WTC11 (cell line): ENCODE data around the gene XPNPEP1. TPM values are rescaled to one million over a fixed set of nuclear protein-coding genes. Genes with fewer than 3 reads are reported as not detected.

Experiments used
- ATAC-seq: fragments of 200-7000 bp; cut with Tn5 transposase; 2 replicates; pipeline ENCODE4 v1.10.0; 2021; ENCODE audit warnings: mild to moderate bottlenecking, moderate library complexity
- CTCF ChIA-PET: fragments of 300-600 bp; sonication (Branson Sonifier 250); formaldehyde crosslinking; loops from one replicate; lab custom pipeline; 2021; ENCODE audit warnings: antibody characterized with exemption; lab: Charles Lee
- POLR2A ChIA-PET: fragments of 350-600 bp; sonication (Branson Sonifier 250); formaldehyde crosslinking; loops from one replicate; lab custom pipeline; 2021; ENCODE audit warnings: antibody characterized with exemption; lab: Charles Lee
- DNase-seq: peaks from one replicate; pipeline ENCODE4 v3.0.0; 2021; ENCODE audit warnings: low spot score
- H3K27ac Mint-ChIP-seq: 2 replicates; pipeline ENCODE4 v1.8.0; 2021; ENCODE audit warnings: mixed read lengths
- H3K27me3 Mint-ChIP-seq: 2 replicates; pipeline ENCODE4 v1.8.0; 2021; ENCODE audit warnings: low read depth, mild to moderate bottlenecking, moderate library complexity, mixed read lengths
- H3K36me3 Mint-ChIP-seq: 2 replicates; pipeline ENCODE4 v1.8.0; 2021; ENCODE audit warnings: mixed read lengths
- H3K4me1 Mint-ChIP-seq: 2 replicates; pipeline ENCODE4 v1.8.0; 2022; ENCODE audit warnings: mixed read lengths
- H3K4me3 Mint-ChIP-seq: 2 replicates; pipeline ENCODE4 v1.8.0; 2021; ENCODE audit warnings: mild to moderate bottlenecking, moderate library complexity, mixed read lengths
- H3K9me3 Mint-ChIP-seq: 2 replicates; pipeline ENCODE4 v1.8.0; 2021; ENCODE audit warnings: mixed read lengths
- CTCF ChIP-seq: fragments of 200-600 bp; IDR thresholded peaks from 2 replicates; pipeline ENCODE4 v1.8.0; 2022; ENCODE audit warnings: antibody characterized with exemption
- FOXJ3 ChIP-seq: sonication (generic); formaldehyde crosslinking; IDR thresholded peaks from 2 replicates; pipeline ENCODE4 v1.9.0; 2021; ENCODE audit warnings: missing genetic modification reagents, mild to moderate bottlenecking, borderline replicate concordance
- JAZF1 ChIP-seq: fragments of 250-450 bp; sonication (Bioruptor Pico); IDR thresholded peaks from 2 replicates; pipeline ENCODE4 v1.9.0; 2021; ENCODE audit warnings: moderate library complexity, mild to moderate bottlenecking, inconsistent platforms
- TCF7 ChIP-seq: sonication (generic); formaldehyde crosslinking; IDR thresholded peaks from 2 replicates; pipeline ENCODE4 v1.8.0; 2022; ENCODE audit warnings: mild to moderate bottlenecking, low read depth, missing genetic modification reagents, moderate library complexity
- ZNF138 ChIP-seq: sonication (generic); formaldehyde crosslinking; conservative IDR thresholded peaks from 2 replicates; pipeline ENCODE4 v1.8.1; 2022; ENCODE audit warnings: mild to moderate bottlenecking, moderate library complexity, missing genetic modification reagents
- ZNF281 ChIP-seq: sonication (generic); formaldehyde crosslinking; IDR thresholded peaks from 2 replicates; pipeline ENCODE4 v1.8.0; 2023; ENCODE audit warnings: mild to moderate bottlenecking, missing genetic modification reagents
- ZNF423 ChIP-seq: fragments of 250-450 bp; sonication (Bioruptor Pico); IDR thresholded peaks from 2 replicates; pipeline ENCODE4 v2.1.2; 2022; ENCODE audit warnings: mild to moderate bottlenecking, moderate library complexity
- ZSCAN18 ChIP-seq: fragments of 250-450 bp; sonication (Bioruptor Pico); IDR thresholded peaks from 2 replicates; pipeline ENCODE4 v2.1.2; 2022; ENCODE audit warnings: mild to moderate bottlenecking, moderate library complexity
- total RNA-seq: library from RNA; stranded (reverse); gene quantifications from 3 replicates; pipeline ENCODE4 v1.2.3, GENCODE V29; 2021
- TF ChIP-seq, protein P1 (sequence below): sonication (generic); formaldehyde crosslinking; IDR thresholded peaks from 2 replicates; pipeline ENCODE4 v1.8.0; 2023; ENCODE audit warnings: missing genetic modification reagents
- TF ChIP-seq, protein P2 (sequence below): fragments of 250-450 bp; sonication (Bioruptor Pico); IDR thresholded peaks from 2 replicates; pipeline ENCODE4 v1.9.0; 2021; ENCODE audit warnings: moderate library complexity, mild to moderate bottlenecking, inconsistent platforms, borderline replicate concordance
- TF ChIP-seq, protein P3 (sequence below): sonication (generic); formaldehyde crosslinking; IDR thresholded peaks from 2 replicates; pipeline ENCODE4 v1.8.1; 2023; ENCODE audit warnings: mild to moderate bottlenecking, missing genetic modification reagents
- TF ChIP-seq, protein P4 (sequence below): sonication (generic); formaldehyde crosslinking; IDR thresholded peaks from 2 replicates; pipeline ENCODE4 v1.8.1; 2023; ENCODE audit warnings: mild to moderate bottlenecking, missing genetic modification reagents, borderline replicate concordance

Gene XPNPEP1
- total RNA-seq, 1 experiment from 2014 or later: 59.3 TPM

GRCh38 chr10:109866168-109866994 lies 56.9 kb downstream of the XPNPEP1 start:
- H3K27me3 Mint-ChIP-seq: no peaks in the 10 kb centered on the region
- POLR2A ChIA-PET: no interaction called here
- peaks cover 26% of the 10 kb centered on the region for H3K4me1 Mint-ChIP-seq
- H3K27ac Mint-ChIP-seq: no peak overlapping the region
- H3K9me3 Mint-ChIP-seq: peaks cover 6% of the 10 kb centered on the region
- no peak overlapping the region for H3K4me3 Mint-ChIP-seq
- no peak for DNase-seq
- TF ChIP-seq, protein P1, sequence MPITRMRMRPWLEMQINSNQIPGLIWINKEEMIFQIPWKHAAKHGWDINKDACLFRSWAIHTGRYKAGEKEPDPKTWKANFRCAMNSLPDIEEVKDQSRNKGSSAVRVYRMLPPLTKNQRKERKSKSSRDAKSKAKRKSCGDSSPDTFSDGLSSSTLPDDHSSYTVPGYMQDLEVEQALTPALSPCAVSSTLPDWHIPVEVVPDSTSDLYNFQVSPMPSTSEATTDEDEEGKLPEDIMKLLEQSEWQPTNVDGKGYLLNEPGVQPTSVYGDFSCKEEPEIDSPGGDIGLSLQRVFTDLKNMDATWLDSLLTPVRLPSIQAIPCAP (CRISPR knock-in tag): no peak
- 0 out of 2 replicates have a peak, but pooled peaks have one; percentile 5 for TF ChIP-seq CTCF
- CTCF ChIA-PET: interaction anchor here (1.4 kb wide), 4 partner anchors 14 to 27 kb away, joined by 4 to 6 read pairs (median 4); no protein-coding TSS in a partner anchor
- peak; percentile 78 for ATAC-seq
- peaks cover 49% of the 10 kb centered on the region for H3K36me3 Mint-ChIP-seq

- POLR2A ChIA-PET: interaction anchor here (0.7 kb wide), 1 partner anchor 1461 kb away, joined by 3 read pairs; no protein-coding TSS in a partner anchor
- CTCF ChIA-PET: no interaction called here
- TF ChIP-seq ZNF423 (no peak), TCF7 (CRISPR knock-in tag) (no peak), JAZF1 (no peak), ZSCAN18 (CRISPR knock-in tag) (no peak), ZNF281 (CRISPR knock-in tag) (no peak), ZNF138 (CRISPR knock-in tag) (no peak), FOXJ3 (CRISPR knock-in tag) (no peak)
- TF ChIP-seq, protein P2, sequence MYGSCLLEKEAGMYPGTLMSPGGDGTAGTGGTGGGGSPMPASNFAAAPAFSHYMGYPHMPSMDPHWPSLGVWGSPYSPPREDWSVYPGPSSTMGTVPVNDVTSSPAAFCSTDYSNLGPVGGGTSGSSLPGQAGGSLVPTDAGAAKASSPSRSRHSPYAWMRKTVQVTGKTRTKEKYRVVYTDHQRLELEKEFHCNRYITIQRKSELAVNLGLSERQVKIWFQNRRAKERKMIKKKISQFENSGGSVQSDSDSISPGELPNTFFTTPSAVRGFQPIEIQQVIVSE (CRISPR knock-in tag): no peak
- TF ChIP-seq, protein P3, sequence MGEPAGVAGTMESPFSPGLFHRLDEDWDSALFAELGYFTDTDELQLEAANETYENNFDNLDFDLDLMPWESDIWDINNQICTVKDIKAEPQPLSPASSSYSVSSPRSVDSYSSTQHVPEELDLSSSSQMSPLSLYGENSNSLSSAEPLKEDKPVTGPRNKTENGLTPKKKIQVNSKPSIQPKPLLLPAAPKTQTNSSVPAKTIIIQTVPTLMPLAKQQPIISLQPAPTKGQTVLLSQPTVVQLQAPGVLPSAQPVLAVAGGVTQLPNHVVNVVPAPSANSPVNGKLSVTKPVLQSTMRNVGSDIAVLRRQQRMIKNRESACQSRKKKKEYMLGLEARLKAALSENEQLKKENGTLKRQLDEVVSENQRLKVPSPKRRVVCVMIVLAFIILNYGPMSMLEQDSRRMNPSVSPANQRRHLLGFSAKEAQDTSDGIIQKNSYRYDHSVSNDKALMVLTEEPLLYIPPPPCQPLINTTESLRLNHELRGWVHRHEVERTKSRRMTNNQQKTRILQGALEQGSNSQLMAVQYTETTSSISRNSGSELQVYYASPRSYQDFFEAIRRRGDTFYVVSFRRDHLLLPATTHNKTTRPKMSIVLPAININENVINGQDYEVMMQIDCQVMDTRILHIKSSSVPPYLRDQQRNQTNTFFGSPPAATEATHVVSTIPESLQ: no peak
- TF ChIP-seq, protein P4, sequence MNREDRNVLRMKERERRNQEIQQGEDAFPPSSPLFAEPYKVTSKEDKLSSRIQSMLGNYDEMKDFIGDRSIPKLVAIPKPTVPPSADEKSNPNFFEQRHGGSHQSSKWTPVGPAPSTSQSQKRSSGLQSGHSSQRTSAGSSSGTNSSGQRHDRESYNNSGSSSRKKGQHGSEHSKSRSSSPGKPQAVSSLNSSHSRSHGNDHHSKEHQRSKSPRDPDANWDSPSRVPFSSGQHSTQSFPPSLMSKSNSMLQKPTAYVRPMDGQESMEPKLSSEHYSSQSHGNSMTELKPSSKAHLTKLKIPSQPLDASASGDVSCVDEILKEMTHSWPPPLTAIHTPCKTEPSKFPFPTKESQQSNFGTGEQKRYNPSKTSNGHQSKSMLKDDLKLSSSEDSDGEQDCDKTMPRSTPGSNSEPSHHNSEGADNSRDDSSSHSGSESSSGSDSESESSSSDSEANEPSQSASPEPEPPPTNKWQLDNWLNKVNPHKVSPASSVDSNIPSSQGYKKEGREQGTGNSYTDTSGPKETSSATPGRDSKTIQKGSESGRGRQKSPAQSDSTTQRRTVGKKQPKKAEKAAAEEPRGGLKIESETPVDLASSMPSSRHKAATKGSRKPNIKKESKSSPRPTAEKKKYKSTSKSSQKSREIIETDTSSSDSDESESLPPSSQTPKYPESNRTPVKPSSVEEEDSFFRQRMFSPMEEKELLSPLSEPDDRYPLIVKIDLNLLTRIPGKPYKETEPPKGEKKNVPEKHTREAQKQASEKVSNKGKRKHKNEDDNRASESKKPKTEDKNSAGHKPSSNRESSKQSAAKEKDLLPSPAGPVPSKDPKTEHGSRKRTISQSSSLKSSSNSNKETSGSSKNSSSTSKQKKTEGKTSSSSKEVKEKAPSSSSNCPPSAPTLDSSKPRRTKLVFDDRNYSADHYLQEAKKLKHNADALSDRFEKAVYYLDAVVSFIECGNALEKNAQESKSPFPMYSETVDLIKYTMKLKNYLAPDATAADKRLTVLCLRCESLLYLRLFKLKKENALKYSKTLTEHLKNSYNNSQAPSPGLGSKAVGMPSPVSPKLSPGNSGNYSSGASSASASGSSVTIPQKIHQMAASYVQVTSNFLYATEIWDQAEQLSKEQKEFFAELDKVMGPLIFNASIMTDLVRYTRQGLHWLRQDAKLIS: no peak
Measured at GRCh38 chr10:109863775-109864174, 59.5 kb downstream of the XPNPEP1 start.

More at GRCh38 chr10:109863775-109864174, 59.5 kb downstream of the XPNPEP1 start:
- peaks cover 35% of the 10 kb centered on the region for H3K4me1 Mint-ChIP-seq
- DNase-seq (no peak), ATAC-seq (no peak)
- no peak overlapping the region for H3K27ac Mint-ChIP-seq
- no peak overlapping the region for H3K4me3 Mint-ChIP-seq
- H3K27me3 Mint-ChIP-seq: no peaks in the 10 kb centered on the region
- H3K36me3 Mint-ChIP-seq: peaks cover 26% of the 10 kb centered on the region
- H3K9me3 Mint-ChIP-seq: peaks cover 6% of the 10 kb centered on the region
